ENCODE data around the gene FBXO8.

FBXO8 gene

DNA sequence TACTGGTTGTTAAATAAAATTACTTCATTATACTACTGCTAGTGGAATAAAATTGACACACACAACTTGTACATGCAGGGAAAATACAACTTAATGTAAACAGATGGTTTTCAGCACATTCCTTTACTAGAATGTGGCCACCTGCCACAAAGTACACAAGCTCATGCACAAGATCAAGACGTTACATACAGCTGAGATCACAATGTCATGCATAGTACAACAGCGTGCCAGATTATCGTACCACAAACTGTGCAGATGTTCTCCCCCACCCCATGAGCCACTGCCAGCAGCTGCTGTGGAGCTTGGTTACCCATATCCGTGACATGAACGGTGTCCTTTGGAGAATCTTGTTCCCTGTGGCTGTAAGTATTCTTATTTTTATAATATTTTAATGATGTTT is 27.7 kb downstream of the FBXO8 start:
- no peak overlapping the region for H3K27ac ChIP-seq (ENCODE audit: extremely low read depth, low read depth, low read length)
- ChIA-PET POLR2A (interaction anchor here (0.6 kb wide), 1 partner anchor 1088 kb away, joined by 3 read pairs; no protein-coding TSS in a partner anchor), CTCF (interaction anchor here (0.6 kb wide), 1 partner anchor 115 kb away, joined by 3 read pairs; no protein-coding TSS in a partner anchor)
- peaks cover 10% of the 10 kb centered on the region; the same call in 1 of the 2 replicates for H3K4me1 ChIP-seq (ENCODE audit: control insufficient read depth, insufficient read depth, low read length)
- no peaks in the 10 kb centered on the region for H3K9me3 ChIP-seq (ENCODE audit: control insufficient read depth, insufficient read depth, low read depth, low read length)
- no peak overlapping the region for H3K4me3 ChIP-seq (ENCODE audit: low read depth, low read length)
- H3K36me3 ChIP-seq (ENCODE audit: control insufficient read depth in 2 of 2, insufficient read depth in 1 of 2, low read length in 2 of 2), result no peaks in the 10 kb centered on the region
- TF ChIP-seq ZNF600 (tag by site-specific recombination; IDR thresholded peaks at IDR 0.05) (peak; percentile 65), ZNF843 (tag by site-specific recombination; IDR thresholded peaks at IDR 0.05) (peak; percentile 69), ZNF629 (tag by site-specific recombination; IDR thresholded peaks at IDR 0.05) (0 out of 2 replicates have a peak, but pooled peaks have one; percentile 54), SCRT1 (tag by site-specific recombination; IDR thresholded peaks at IDR 0.05; ENCODE audit: borderline replicate concordance) (peak; percentile 20; the same call in 1 of the 2 replicates), ZBTB10 (tag by site-specific recombination; IDR thresholded peaks at IDR 0.05) (no peak), ZSCAN30 (tag by site-specific recombination; IDR thresholded peaks at IDR 0.05) (peak; percentile 65; the same call in 1 of the 2 replicates), OSR2 (tag by site-specific recombination; IDR thresholded peaks at IDR 0.05) (peak; percentile 80), ZSCAN23 (tag by site-specific recombination; IDR thresholded peaks at IDR 0.05) (0 out of 2 replicates have a peak, but pooled peaks have one; percentile 24), KLF16 (tag by site-specific recombination; IDR thresholded peaks at IDR 0.05) (no peak), ZNF792 (tag by site-specific recombination; IDR thresholded peaks at IDR 0.05) (peak; percentile 89; the same call in 1 of the 2 replicates), ZBTB44 (tag by site-specific recombination; IDR thresholded peaks at IDR 0.05) (peak; percentile 67), SCRT2 (tag by site-specific recombination; IDR thresholded peaks at IDR 0.05) (peak; percentile 42), WT1 (tag by site-specific recombination; IDR thresholded peaks at IDR 0.05) (no peak), ZIC2 (tag by site-specific recombination; IDR thresholded peaks at IDR 0.05) (peak; percentile 28; the same call in 1 of the 2 replicates), GLIS1 (tag by site-specific recombination; IDR thresholded peaks at IDR 0.05) (peak; percentile 44; the same call in 1 of the 2 replicates), ZSCAN4 (tag by site-specific recombination; IDR thresholded peaks at IDR 0.05) (no peak), ZXDB (tag by site-specific recombination; IDR thresholded peaks at IDR 0.05) (0 out of 2 replicates have a peak, but pooled peaks have one; percentile 15), ZNF558 (tag by site-specific recombination; IDR thresholded peaks at IDR 0.05) (no peak), KLF10 (tag by site-specific recombination; IDR thresholded peaks at IDR 0.05) (0 out of 2 replicates have a peak, but pooled peaks have one; percentile 14)
- TF ChIP-seq, protein P1, sequence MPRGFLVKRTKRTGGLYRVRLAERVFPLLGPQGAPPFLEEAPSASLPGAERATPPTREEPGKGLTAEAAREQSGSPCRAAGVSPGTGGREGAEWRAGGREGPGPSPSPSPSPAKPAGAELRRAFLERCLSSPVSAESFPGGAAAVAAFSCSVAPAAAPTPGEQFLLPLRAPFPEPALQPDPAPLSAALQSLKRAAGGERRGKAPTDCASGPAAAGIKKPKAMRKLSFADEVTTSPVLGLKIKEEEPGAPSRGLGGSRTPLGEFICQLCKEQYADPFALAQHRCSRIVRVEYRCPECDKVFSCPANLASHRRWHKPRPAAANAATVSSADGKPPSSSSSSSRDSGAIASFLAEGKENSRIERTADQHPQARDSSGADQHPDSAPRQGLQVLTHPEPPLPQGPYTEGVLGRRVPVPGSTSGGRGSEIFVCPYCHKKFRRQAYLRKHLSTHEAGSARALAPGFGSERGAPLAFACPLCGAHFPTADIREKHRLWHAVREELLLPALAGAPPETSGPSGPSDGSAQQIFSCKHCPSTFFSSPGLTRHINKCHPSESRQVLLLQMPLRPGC (tag by site-specific recombination; IDR thresholded peaks at IDR 0.05), result peak; percentile 89
- TF ChIP-seq, protein P2, sequence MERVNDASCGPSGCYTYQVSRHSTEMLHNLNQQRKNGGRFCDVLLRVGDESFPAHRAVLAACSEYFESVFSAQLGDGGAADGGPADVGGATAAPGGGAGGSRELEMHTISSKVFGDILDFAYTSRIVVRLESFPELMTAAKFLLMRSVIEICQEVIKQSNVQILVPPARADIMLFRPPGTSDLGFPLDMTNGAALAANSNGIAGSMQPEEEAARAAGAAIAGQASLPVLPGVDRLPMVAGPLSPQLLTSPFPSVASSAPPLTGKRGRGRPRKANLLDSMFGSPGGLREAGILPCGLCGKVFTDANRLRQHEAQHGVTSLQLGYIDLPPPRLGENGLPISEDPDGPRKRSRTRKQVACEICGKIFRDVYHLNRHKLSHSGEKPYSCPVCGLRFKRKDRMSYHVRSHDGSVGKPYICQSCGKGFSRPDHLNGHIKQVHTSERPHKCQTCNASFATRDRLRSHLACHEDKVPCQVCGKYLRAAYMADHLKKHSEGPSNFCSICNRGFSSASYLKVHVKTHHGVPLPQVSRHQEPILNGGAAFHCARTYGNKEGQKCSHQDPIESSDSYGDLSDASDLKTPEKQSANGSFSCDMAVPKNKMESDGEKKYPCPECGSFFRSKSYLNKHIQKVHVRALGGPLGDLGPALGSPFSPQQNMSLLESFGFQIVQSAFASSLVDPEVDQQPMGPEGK (tag by site-specific recombination; IDR thresholded peaks at IDR 0.05), result peak; percentile 50; the same call in 1 of the 2 replicates
- TF ChIP-seq, protein P3, sequence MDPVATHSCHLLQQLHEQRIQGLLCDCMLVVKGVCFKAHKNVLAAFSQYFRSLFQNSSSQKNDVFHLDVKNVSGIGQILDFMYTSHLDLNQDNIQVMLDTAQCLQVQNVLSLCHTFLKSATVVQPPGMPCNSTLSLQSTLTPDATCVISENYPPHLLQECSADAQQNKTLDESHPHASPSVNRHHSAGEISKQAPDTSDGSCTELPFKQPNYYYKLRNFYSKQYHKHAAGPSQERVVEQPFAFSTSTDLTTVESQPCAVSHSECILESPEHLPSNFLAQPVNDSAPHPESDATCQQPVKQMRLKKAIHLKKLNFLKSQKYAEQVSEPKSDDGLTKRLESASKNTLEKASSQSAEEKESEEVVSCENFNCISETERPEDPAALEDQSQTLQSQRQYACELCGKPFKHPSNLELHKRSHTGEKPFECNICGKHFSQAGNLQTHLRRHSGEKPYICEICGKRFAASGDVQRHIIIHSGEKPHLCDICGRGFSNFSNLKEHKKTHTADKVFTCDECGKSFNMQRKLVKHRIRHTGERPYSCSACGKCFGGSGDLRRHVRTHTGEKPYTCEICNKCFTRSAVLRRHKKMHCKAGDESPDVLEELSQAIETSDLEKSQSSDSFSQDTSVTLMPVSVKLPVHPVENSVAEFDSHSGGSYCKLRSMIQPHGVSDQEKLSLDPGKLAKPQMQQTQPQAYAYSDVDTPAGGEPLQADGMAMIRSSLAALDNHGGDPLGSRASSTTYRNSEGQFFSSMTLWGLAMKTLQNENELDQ (tag by site-specific recombination; IDR thresholded peaks at IDR 0.05; ENCODE audit: low read depth), result 0 out of 2 replicates have a peak, but pooled peaks have one; percentile 22
- TF ChIP-seq, protein P4, sequence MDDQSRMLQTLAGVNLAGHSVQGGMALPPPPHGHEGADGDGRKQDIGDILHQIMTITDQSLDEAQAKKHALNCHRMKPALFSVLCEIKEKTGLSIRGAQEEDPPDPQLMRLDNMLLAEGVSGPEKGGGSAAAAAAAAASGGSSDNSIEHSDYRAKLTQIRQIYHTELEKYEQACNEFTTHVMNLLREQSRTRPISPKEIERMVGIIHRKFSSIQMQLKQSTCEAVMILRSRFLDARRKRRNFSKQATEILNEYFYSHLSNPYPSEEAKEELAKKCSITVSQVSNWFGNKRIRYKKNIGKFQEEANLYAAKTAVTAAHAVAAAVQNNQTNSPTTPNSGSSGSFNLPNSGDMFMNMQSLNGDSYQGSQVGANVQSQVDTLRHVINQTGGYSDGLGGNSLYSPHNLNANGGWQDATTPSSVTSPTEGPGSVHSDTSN (CRISPR knock-in tag; IDR thresholded peaks at IDR 0.05), result no peak

All from HEK293 (cell line).